ENCODE data around the gene MCM8. TPM values are rescaled to one million over a fixed set of nuclear protein-coding genes. Genes with fewer than 3 reads are reported as not detected.

MCM8 gene
- total RNA-seq: 10 to 100 TPM; 42.5 to 45.4 TPM

DNA sequence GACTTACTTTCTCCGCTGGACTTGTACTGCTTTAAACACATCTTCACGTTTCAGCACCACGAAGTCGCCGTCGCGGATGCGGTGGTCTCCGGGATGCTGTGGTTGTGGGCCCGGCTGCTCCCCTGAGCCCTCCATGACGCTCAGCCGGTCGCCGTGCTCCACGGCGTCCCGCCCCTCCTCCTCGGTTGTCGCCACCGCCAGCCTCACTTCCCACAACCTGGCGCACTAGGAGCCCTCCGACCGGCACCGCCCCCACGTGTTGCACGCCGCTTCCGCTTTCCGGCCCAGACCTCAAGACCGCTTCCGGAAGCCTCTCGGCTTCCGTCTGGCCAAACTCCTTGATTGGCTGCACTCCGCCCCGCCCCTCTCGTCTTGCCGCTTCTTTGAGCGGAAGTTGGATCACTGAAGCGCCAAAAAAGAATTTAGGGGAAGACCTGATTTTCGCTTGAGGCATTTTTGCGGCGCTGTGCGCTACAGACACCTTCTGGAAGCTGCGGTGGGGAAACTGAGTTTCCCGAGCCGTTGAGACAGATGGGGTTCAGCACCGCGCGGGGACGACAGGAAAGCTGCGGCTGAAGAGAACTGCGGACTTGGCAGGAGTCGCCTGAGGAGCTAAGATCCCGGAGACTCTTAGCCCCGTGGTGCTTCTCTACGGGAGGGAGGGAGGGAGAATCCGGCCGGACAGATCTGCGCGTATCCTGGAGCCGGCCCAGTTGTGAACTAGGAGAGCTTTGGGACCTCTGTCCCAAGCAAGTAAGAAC, at the start of gene MCM8, which contains the start of gene TRMT6:
Gene MCM8, plus strand, starts transcription at position 382 of the 761 bp plus-strand sequence. CDS start 1,364 bp downstream, outside the sequence.
Gene TRMT6, minus strand, starts transcription at position 263 of the 761 bp plus-strand sequence. Its CDS starts 128 bp downstream, at position 135.
- DNase-seq: peak; percentile 98
- H3K27me3 Mint-ChIP-seq: no peaks in the 10 kb centered on the region
- peak; percentile 87 for ATAC-seq
- H3K27ac Mint-ChIP-seq: peak within 1 kb of the TSS; percentile 96
- no peaks in the 10 kb centered on the region for H3K9me3 Mint-ChIP-seq (ENCODE audit: low read depth)
- ChIA-PET CTCF (interaction anchor here (2.3 kb wide), 1 partner anchor 421 kb away, joined by 10 read pairs; no protein-coding TSS in a partner anchor), POLR2A (interaction anchor here (0.5 to 1.1 kb wide), 2 partner anchors 52 to 296 kb away, joined by 3 read pairs; no protein-coding TSS in a partner anchor)
- peaks cover 49% of the 10 kb centered on the region for H3K4me1 Mint-ChIP-seq
- intact Hi-C loops (cut with DNase I, micrococcal nuclease): loop anchor here (1.0 to 5.0 kb wide), 9 partner anchors 31 to 1933 kb away; partner anchors contain the start of genes CDS2 (in 1 of the 2), RNF24 (in 1 of the 2) and SHLD1 (in 1 of the 2)
- peaks cover 72% of the 10 kb centered on the region for H3K36me3 Mint-ChIP-seq (ENCODE audit: low read depth)
- peak within 1 kb of the TSS; percentile 95 for H3K4me3 Mint-ChIP-seq

DNA sequence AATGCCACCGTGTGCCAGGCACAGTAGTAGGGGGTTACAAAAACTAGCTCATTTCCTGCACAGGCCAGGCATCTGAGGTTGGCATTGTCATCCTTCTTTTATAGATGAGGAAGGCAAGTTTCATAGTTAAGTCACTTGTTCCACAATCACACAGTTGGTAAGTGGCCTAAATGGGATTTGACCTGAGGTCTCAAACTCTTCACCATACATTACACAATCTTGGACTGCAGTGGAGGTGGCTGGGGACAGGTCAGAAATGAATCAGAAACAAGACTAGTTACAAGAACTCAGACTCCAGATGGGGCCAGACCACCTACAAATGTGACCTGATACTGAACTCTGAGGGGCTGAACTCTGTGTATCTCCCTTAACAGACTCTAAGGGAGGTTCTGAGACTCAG, 49.5 kb upstream of the MCM8 start:
- no peak for DNase-seq
- H3K4me3 Mint-ChIP-seq: no peak overlapping the region
- H3K36me3 Mint-ChIP-seq (ENCODE audit: low read depth): no peaks in the 10 kb centered on the region
- intact Hi-C loops (cut with DNase I, micrococcal nuclease): no loop called here
- no peak for ATAC-seq
- no peak overlapping the region for H3K27ac Mint-ChIP-seq
- no peaks in the 10 kb centered on the region for H3K4me1 Mint-ChIP-seq
- peaks cover 15% of the 10 kb centered on the region for H3K27me3 Mint-ChIP-seq
- ChIA-PET CTCF (interaction anchor here (0.6 to 1.3 kb wide), 2 partner anchors 112 to 373 kb away, joined by 3 to 6 read pairs; no protein-coding TSS in a partner anchor), POLR2A (no interaction called here)
- no peaks in the 10 kb centered on the region for H3K9me3 Mint-ChIP-seq (ENCODE audit: low read depth)

DNA sequence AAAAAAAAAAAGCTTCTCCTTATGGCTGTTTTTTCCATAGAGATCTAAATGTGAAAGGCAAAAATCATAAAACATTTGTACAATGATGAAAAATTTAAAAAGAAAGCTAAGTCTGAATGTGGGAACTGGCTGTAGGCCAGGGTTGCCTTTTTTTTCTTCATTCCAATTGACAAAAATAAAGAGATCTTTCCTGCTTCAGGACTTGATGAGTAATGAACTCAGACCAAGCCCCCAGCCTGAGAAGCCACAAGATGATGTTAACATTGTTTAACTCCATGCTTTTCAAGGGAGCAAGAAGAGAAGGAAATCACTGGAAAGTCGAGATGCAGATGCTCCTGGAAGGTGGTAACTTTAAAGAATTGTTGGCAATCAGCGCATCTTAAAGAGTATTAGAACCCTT, 41.5 kb upstream of the MCM8 start:
- DNase-seq: no peak
- intact Hi-C loops (cut with DNase I, micrococcal nuclease): no loop called here
- H3K27me3 Mint-ChIP-seq: peaks cover 48% of the 10 kb centered on the region
- no peak overlapping the region for H3K4me3 Mint-ChIP-seq
- no peak for ATAC-seq
- ChIA-PET POLR2A (interaction anchor here (0.7 kb wide), 1 partner anchor 83 kb away, joined by 5 read pairs; no protein-coding TSS in a partner anchor), CTCF (no interaction called here)
- no peaks in the 10 kb centered on the region for H3K9me3 Mint-ChIP-seq (ENCODE audit: low read depth)
- H3K27ac Mint-ChIP-seq: no peak overlapping the region
- H3K4me1 Mint-ChIP-seq: peaks cover 4% of the 10 kb centered on the region
- no peaks in the 10 kb centered on the region for H3K36me3 Mint-ChIP-seq (ENCODE audit: low read depth)

DNA sequence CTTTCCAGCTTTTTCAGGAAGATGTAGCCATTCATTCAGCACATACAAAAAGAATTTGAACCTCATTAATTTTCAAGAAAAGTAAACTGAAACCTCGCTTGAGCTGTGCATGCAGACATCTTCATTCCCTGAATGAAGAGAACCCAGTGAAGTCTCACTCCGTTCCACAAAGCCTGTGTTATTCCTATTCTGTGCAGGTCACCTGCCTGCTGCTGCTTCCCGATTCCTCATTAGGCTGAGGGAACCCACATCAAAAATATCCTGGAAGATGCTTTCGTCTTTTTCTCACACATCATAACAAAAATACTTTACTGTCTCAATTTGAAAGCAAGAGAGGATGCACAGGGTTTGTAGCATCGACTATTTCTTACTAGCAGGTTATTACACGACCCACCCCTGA, 40.3 kb upstream of the MCM8 start:
- intact Hi-C loops (cut with DNase I, micrococcal nuclease): no loop called here
- Mint-ChIP-seq H3K27ac (no peak overlapping the region), H3K36me3 (ENCODE audit: low read depth) (no peaks in the 10 kb centered on the region), H3K27me3 (peaks cover 50% of the 10 kb centered on the region), H3K9me3 (ENCODE audit: low read depth) (no peaks in the 10 kb centered on the region), H3K4me3 (no peak overlapping the region), H3K4me1 (peaks cover 4% of the 10 kb centered on the region)
- ChIA-PET POLR2A (no interaction called here), CTCF (interaction anchor here (0.6 to 0.7 kb wide), 3 partner anchors 308 to 388 kb away, joined by 3 to 4 read pairs (median 3); no protein-coding TSS in a partner anchor)
- ATAC-seq: no peak
- no peak for DNase-seq

DNA sequence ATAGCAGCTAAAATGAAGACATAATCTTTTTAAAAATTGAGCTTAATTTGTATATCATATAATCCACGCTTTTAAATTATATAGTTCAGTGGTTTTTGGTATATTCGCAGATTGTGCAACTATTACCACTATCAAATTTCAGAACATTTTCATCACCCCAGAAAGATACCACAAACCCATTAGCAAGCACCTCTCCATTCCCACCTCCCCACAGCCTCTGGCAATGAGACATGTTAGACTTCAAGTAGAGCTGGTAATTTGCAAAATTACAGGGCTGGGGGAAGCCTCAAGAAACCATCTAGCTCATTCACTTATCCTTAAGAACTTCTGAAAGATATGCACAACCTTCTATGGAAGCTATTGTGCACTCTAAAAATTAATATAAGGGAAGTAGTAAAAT, 37.3 kb upstream of the MCM8 start:
- DNase-seq: no peak
- Mint-ChIP-seq H3K27ac (no peak overlapping the region), H3K4me1 (peaks cover 4% of the 10 kb centered on the region), H3K9me3 (ENCODE audit: low read depth) (no peaks in the 10 kb centered on the region), H3K36me3 (ENCODE audit: low read depth) (no peaks in the 10 kb centered on the region), H3K4me3 (no peak overlapping the region), H3K27me3 (peaks cover 33% of the 10 kb centered on the region)
- POLR2A ChIA-PET: no interaction called here
- intact Hi-C loops (cut with DNase I, micrococcal nuclease): no loop called here
- ATAC-seq: no peak
- CTCF ChIA-PET: interaction anchor here (1.1 kb wide), 1 partner anchor 344 kb away, joined by 4 read pairs; no protein-coding TSS in a partner anchor

DNA sequence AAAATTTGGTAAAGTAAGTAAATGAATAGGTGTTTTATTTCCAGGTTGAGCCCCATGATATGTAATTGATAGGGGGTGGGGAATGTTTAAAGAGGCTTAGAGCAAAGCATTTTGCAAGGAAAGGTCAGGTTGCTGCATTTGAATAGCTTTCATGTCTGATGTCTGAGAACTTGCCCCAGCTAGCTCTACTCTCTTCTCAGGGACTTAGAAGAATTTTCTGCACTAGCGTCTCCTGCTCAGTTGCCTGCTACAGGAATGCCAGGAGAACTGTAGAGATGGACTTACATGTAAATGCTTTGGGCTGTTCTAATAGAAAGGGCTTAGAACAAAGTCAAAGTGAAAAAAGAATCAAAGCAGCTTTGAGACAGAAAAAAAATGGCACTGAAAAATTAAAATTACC, 35.6 kb upstream of the MCM8 start:
- ATAC-seq: no peak
- H3K36me3 Mint-ChIP-seq (ENCODE audit: low read depth): no peaks in the 10 kb centered on the region
- POLR2A ChIA-PET: no interaction called here
- H3K27ac Mint-ChIP-seq: no peak overlapping the region
- CTCF ChIA-PET: no interaction called here
- intact Hi-C loops (cut with DNase I, micrococcal nuclease): no loop called here
- no peaks in the 10 kb centered on the region for H3K9me3 Mint-ChIP-seq (ENCODE audit: low read depth)
- peaks cover 16% of the 10 kb centered on the region for H3K4me1 Mint-ChIP-seq
- peaks cover 28% of the 10 kb centered on the region for H3K27me3 Mint-ChIP-seq
- no peak for DNase-seq
- no peak overlapping the region for H3K4me3 Mint-ChIP-seq

DNA sequence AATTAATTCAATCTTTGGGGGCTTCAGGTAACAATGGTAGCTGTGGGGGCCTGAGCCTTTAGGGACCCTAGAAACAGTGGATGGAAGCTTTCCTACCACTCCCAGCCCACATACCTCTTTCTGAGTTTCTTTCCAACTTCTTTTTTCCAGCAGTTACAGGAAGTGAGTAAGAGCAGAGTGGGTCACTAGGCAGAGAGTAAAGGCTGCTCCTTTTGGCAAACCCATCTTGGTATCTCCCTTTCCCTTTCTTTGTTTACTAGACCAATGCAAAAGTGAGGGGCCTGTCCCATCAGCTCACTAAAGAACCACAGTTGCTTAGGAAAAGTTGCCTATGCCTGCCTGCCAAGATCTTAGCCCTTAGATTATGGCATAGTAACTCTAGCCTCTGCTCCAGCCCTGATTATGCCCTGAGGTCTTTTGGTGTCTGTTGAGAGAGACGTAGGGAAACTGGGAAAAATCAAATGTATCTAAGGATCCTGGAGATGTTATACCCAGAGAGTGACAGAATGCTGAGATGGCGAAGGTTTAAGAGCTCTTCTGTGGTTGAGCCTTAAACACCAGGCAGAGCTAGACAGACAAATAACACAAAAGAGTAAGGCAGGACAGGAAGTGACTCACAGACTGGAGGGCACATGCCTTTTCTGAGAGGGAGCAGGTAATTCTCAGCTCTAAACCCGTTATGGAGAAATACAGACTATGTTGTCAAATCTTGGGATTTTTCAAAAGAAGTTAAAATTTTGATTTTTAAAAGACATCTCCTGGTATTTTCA, 31.4 kb upstream of the MCM8 start:
- intact Hi-C loops (cut with DNase I, micrococcal nuclease): loop anchor here (1.0 to 2.0 kb wide), 3 partner anchors 31 to 76 kb away; partner anchors contain the start of genes MCM8 (in 1 of the 2) and TRMT6 (in 1 of the 2)
- ChIA-PET CTCF (interaction anchor here (0.7 to 1.7 kb wide), 3 partner anchors 26 to 696 kb away, joined by 3 to 4 read pairs (median 3); no protein-coding TSS in a partner anchor), POLR2A (interaction anchor here (0.6 to 1.8 kb wide), 2 partner anchors 28 to 841 kb away, joined by 4 to 7 read pairs; no protein-coding TSS in a partner anchor)
- Mint-ChIP-seq H3K4me1 (peaks cover 19% of the 10 kb centered on the region), H3K9me3 (ENCODE audit: low read depth) (no peaks in the 10 kb centered on the region), H3K4me3 (no peak overlapping the region), H3K27me3 (peaks cover 8% of the 10 kb centered on the region), H3K36me3 (ENCODE audit: low read depth) (no peaks in the 10 kb centered on the region), H3K27ac (peak overlapping the region; percentile 4)
- ATAC-seq: peak; percentile 89
- DNase-seq: peak; percentile 12

DNA sequence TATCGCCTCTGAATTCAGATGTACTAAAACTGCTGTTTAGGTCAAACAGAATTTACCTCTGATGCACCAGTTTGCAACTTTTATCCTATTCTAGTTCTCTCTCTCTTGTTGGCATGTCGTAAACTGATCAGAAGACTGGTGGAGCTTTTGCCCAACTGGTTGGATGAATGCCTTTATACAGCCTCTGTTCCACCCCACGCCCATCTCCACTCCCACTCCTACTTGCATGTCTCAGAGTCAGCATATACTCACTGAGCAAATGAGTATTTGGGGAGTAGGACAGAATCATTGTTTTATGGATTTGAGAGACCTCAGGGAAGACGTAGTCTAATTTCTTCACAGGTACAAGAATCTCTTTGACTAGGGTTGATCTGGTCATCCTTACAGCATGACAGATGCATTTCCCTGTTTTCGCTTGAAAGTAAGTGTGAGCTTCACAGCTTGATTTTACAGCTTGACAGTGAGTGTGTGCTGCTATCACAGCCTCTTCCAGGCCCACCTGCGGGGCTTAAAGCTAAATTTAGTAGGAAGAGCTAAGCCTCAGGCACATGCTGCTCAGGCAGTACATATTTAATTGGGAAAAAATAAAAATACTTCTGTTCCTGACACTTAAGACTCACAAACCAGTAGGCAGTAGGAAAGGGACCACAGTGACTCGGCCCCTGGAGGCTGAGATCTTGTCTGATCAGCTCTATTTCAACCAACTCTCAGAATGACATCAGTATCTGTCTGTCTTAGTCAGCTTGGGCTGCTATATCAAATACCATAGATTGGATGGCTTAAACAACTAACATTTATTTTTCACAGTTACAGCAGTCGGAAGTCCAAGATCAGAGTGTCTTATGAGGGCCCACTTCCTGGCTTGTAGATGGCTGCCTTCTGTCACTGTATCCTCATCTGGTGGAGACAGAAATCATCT, 30.6 kb upstream of the MCM8 start:
- peak; percentile 78 for ATAC-seq
- intact Hi-C loops (cut with DNase I, micrococcal nuclease): loop anchor here (1.0 to 2.0 kb wide), 3 partner anchors 30 to 77 kb away; partner anchors contain the start of genes MCM8 (in 1 of the 2) and TRMT6 (in 1 of the 2)
- H3K9me3 Mint-ChIP-seq (ENCODE audit: low read depth): no peaks in the 10 kb centered on the region
- H3K4me3 Mint-ChIP-seq: no peak overlapping the region
- H3K27me3 Mint-ChIP-seq: peaks cover 10% of the 10 kb centered on the region
- H3K4me1 Mint-ChIP-seq: peaks cover 19% of the 10 kb centered on the region
- POLR2A ChIA-PET: interaction anchor here (1.8 kb wide), 1 partner anchor 27 kb away, joined by 7 read pairs; no protein-coding TSS in a partner anchor
- CTCF ChIA-PET: interaction anchor here (1.3 to 1.7 kb wide), 2 partner anchors 26 to 363 kb away, joined by 3 to 4 read pairs; no protein-coding TSS in a partner anchor
- peak; percentile 54 for DNase-seq
- H3K27ac Mint-ChIP-seq: no peak overlapping the region
- H3K36me3 Mint-ChIP-seq (ENCODE audit: low read depth): no peaks in the 10 kb centered on the region

DNA sequence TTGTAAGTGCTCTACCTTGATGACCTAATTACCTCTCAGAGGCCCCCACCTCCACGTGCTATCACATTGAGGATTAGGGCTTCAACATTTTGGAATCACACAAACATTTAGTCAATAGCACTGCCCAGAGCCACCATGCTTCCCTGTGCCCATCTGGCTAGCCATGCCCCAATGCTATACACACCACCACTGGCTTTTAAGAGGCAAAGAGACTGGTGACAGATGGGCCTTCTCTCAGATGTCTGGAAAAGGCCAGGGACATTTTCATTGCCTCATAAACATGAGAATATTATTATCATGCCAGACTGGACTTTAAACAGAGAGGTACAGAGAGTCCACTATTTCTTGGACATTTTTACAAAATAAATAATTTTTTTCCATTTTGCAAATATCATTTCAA, 29.9 kb upstream of the MCM8 start:
- intact Hi-C loops (cut with DNase I, micrococcal nuclease): no loop called here
- Mint-ChIP-seq H3K27ac (no peak overlapping the region), H3K27me3 (peaks cover 8% of the 10 kb centered on the region), H3K4me1 (peaks cover 19% of the 10 kb centered on the region), H3K9me3 (ENCODE audit: low read depth) (no peaks in the 10 kb centered on the region), H3K4me3 (no peak overlapping the region), H3K36me3 (ENCODE audit: low read depth) (no peaks in the 10 kb centered on the region)
- ATAC-seq (no peak), DNase-seq (no peak)
- ChIA-PET CTCF (interaction anchor here (1.7 kb wide), 1 partner anchor 25 kb away, joined by 4 read pairs; no protein-coding TSS in a partner anchor), POLR2A (interaction anchor here (1.8 kb wide), 1 partner anchor 27 kb away, joined by 7 read pairs; no protein-coding TSS in a partner anchor)

DNA sequence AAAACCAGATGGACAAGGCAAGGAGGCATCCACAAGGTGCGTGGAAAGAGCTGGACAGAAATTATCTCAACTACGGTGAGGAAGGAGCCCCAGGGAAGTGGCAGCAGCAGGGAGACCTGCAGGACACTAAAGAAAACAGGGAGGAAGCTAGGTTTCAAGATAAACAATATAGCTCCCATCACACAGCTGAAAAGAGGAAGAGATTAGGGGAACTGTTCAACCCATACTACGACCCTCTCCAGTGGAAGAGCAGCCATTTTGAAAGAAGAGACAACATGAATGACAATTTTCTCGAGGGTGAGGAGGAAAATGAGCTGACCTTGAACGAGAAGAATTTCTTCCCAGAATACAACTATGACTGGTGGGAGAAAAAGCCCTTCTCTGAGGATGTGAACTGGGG, 27.0 kb upstream of the MCM8 start:
- POLR2A ChIA-PET: interaction anchor here (0.5 kb wide), 1 partner anchor 11 kb away, joined by 6 read pairs; no protein-coding TSS in a partner anchor
- Mint-ChIP-seq H3K9me3 (ENCODE audit: low read depth) (no peaks in the 10 kb centered on the region), H3K4me1 (peaks cover 19% of the 10 kb centered on the region), H3K27me3 (peaks cover 10% of the 10 kb centered on the region), H3K36me3 (ENCODE audit: low read depth) (no peaks in the 10 kb centered on the region), H3K27ac (no peak overlapping the region), H3K4me3 (no peak overlapping the region)
- DNase-seq (no peak), ATAC-seq (no peak)
- intact Hi-C loops (cut with DNase I, micrococcal nuclease): no loop called here
- CTCF ChIA-PET: interaction anchor here (0.7 kb wide), 1 partner anchor 99 kb away, joined by 3 read pairs; no protein-coding TSS in a partner anchor

Data from activated CD4-positive, alpha-beta T cell treated with anti-CD3 and anti-CD28 coated beads for 36 hours (primary cell).